B cell (primary cell): ENCODE results near the gene TUSC1.

Source experiments
- CTCF ChIP-seq: fragments of 200-600 bp; IDR thresholded peaks from one replicate; pipeline ENCODE4 v1.8.0; 2022; ENCODE audit warnings: antibody characterized with exemption, mild to moderate bottlenecking
- EZH2 ChIP-seq: IDR thresholded peaks from 2 replicates; pipeline ENCODE4 v1.6.1; 2012; ENCODE audit warnings: borderline replicate concordance, low read depth, mild to moderate bottlenecking, moderate library complexity, low read length; ENCODE audit not compliant: insufficient read depth, poor library complexity, severe bottlenecking

GRCh38 chr9:25703701-25704357 is 25.6 kb upstream of the TUSC1 start:
- TF ChIP-seq CTCF (no peak), EZH2 (no peak)
